Renal cortex interstitium (tissue), 11 donors: ENCODE data around the gene VPS13C. TPM values are rescaled to one million over a fixed set of nuclear protein-coding genes. Genes with fewer than 3 reads are reported as not detected.

Experiments
- DNase-seq, 11 donors: peaks; one replicate each; pipeline ENCODE4 v3.0.0-alpha.2; 2013; ENCODE audit warnings: low read depth in 9 of 11, low spot score in 4 of 11; ENCODE audit errors: extremely low read depth in 1 of 11
- polyA plus RNA-seq, 3 donors: library from polyadenylated mRNA; unstranded; fragments of 120-200 nt; gene quantifications; one replicate each; pipeline ENCODE4 v1.2.1, GENCODE V29; 2013; ENCODE audit not compliant: insufficient read length in 3 of 3

VPS13C gene
- polyA plus RNA-seq, 3 donors = 36.5 to 58.0 (median 49.6) TPM

- DNase-seq = no peak
Observed at GRCh38 chr15:61989667-61990066, 70.6 kb downstream of the VPS13C start.

- DNase-seq = no peak
Observed at GRCh38 chr15:61987824-61988223, 72.4 kb downstream of the VPS13C start.

GRCh38 chr15:61983081-61983480, 77.2 kb downstream of the VPS13C start:
- DNase-seq = no peak

- DNase-seq = no peak
Observed at GRCh38 chr15:61978225-61978624, 82.0 kb downstream of the VPS13C start.

- DNase-seq = no peak
Observed at GRCh38 chr15:61974759-61975158, 85.5 kb downstream of the VPS13C start.

GRCh38 chr15:61974118-61974517, 86.1 kb downstream of the VPS13C start:
- DNase-seq = no peak

GRCh38 chr15:61951949-61952348, 108.3 kb downstream of the VPS13C start:
- no peak for DNase-seq

- DNase-seq = no peak
Observed at GRCh38 chr15:61946778-61947177, 113.5 kb downstream of the VPS13C start.

GRCh38 chr15:61943992-61944391, 116.3 kb downstream of the VPS13C start:
- DNase-seq = no peak

- no peak for DNase-seq
Observed at GRCh38 chr15:61938249-61938648, 122.0 kb downstream of the VPS13C start.

- no peak for DNase-seq
Observed at GRCh38 chr15:61936528-61937195, 123.6 kb downstream of the VPS13C start.

GRCh38 chr15:61935493-61935892, 124.8 kb downstream of the VPS13C start:
- DNase-seq = no peak

GRCh38 chr15:61929452-61929851, 130.8 kb downstream of the VPS13C start:
- no peak for DNase-seq

- DNase-seq = no peak
Observed at GRCh38 chr15:61923173-61923572, 137.1 kb downstream of the VPS13C start.

- DNase-seq = no peak
Observed at GRCh38 chr15:61921093-61921492, 139.2 kb downstream of the VPS13C start.

- DNase-seq = no peak
Observed at GRCh38 chr15:61917457-61917856, 142.8 kb downstream of the VPS13C start.

- DNase-seq = no peak
Observed at GRCh38 chr15:61916104-61916503, 144.1 kb downstream of the VPS13C start.

- DNase-seq = no peak
Observed at GRCh38 chr15:61915640-61916039, 144.6 kb downstream of the VPS13C start.

- no peak for DNase-seq
Observed at GRCh38 chr15:61910839-61911369, 149.3 kb downstream of the VPS13C start.

- no peak for DNase-seq
Observed at GRCh38 chr15:61908241-61908640, 152.0 kb downstream of the VPS13C start.

GRCh38 chr15:61907753-61908086, 152.5 kb downstream of the VPS13C start:
- DNase-seq = no peak
